ENCODE data around the gene EXOC6B. TPM values are rescaled to one million over a fixed set of nuclear protein-coding genes. Genes with fewer than 3 reads are reported as not detected.

The EXOC6B gene
- total and polyA plus RNA-seq, 2 of the 8 experiments (the other 6 are each of a cell fraction or from before 2014, with no cell fraction given), result 13.5 to 33.0 TPM

DNA sequence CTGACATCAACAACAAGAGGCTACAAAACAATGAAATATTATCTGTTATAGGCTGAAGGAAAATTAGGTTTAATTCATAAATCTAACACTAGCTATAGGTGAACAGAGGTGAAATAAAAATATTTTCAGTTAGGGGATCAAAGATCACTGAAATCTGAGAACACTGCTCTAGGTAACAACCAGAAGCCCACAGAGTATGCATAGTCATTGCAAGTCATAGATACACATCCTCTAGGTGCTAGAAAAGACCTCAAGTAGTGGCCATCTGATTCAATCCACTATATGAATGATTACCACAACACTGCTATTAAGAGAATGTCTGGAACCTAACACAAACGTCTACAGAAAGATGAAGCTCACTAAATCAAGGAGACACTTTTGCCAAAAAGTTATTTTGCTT is 413.6 kb downstream of the EXOC6B start (continued):
- TF ChIP-seq, protein P1, sequence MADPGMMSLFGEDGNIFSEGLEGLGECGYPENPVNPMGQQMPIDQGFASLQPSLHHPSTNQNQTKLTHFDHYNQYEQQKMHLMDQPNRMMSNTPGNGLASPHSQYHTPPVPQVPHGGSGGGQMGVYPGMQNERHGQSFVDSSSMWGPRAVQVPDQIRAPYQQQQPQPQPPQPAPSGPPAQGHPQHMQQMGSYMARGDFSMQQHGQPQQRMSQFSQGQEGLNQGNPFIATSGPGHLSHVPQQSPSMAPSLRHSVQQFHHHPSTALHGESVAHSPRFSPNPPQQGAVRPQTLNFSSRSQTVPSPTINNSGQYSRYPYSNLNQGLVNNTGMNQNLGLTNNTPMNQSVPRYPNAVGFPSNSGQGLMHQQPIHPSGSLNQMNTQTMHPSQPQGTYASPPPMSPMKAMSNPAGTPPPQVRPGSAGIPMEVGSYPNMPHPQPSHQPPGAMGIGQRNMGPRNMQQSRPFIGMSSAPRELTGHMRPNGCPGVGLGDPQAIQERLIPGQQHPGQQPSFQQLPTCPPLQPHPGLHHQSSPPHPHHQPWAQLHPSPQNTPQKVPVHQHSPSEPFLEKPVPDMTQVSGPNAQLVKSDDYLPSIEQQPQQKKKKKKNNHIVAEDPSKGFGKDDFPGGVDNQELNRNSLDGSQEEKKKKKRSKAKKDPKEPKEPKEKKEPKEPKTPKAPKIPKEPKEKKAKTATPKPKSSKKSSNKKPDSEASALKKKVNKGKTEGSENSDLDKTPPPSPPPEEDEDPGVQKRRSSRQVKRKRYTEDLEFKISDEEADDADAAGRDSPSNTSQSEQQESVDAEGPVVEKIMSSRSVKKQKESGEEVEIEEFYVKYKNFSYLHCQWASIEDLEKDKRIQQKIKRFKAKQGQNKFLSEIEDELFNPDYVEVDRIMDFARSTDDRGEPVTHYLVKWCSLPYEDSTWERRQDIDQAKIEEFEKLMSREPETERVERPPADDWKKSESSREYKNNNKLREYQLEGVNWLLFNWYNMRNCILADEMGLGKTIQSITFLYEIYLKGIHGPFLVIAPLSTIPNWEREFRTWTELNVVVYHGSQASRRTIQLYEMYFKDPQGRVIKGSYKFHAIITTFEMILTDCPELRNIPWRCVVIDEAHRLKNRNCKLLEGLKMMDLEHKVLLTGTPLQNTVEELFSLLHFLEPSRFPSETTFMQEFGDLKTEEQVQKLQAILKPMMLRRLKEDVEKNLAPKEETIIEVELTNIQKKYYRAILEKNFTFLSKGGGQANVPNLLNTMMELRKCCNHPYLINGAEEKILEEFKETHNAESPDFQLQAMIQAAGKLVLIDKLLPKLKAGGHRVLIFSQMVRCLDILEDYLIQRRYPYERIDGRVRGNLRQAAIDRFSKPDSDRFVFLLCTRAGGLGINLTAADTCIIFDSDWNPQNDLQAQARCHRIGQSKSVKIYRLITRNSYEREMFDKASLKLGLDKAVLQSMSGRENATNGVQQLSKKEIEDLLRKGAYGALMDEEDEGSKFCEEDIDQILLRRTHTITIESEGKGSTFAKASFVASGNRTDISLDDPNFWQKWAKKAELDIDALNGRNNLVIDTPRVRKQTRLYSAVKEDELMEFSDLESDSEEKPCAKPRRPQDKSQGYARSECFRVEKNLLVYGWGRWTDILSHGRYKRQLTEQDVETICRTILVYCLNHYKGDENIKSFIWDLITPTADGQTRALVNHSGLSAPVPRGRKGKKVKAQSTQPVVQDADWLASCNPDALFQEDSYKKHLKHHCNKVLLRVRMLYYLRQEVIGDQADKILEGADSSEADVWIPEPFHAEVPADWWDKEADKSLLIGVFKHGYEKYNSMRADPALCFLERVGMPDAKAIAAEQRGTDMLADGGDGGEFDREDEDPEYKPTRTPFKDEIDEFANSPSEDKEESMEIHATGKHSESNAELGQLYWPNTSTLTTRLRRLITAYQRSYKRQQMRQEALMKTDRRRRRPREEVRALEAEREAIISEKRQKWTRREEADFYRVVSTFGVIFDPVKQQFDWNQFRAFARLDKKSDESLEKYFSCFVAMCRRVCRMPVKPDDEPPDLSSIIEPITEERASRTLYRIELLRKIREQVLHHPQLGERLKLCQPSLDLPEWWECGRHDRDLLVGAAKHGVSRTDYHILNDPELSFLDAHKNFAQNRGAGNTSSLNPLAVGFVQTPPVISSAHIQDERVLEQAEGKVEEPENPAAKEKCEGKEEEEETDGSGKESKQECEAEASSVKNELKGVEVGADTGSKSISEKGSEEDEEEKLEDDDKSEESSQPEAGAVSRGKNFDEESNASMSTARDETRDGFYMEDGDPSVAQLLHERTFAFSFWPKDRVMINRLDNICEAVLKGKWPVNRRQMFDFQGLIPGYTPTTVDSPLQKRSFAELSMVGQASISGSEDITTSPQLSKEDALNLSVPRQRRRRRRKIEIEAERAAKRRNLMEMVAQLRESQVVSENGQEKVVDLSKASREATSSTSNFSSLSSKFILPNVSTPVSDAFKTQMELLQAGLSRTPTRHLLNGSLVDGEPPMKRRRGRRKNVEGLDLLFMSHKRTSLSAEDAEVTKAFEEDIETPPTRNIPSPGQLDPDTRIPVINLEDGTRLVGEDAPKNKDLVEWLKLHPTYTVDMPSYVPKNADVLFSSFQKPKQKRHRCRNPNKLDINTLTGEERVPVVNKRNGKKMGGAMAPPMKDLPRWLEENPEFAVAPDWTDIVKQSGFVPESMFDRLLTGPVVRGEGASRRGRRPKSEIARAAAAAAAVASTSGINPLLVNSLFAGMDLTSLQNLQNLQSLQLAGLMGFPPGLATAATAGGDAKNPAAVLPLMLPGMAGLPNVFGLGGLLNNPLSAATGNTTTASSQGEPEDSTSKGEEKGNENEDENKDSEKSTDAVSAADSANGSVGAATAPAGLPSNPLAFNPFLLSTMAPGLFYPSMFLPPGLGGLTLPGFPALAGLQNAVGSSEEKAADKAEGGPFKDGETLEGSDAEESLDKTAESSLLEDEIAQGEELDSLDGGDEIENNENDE (IDR thresholded peaks at IDR 0.05; ENCODE audit: insufficient replicate concordance, low read length), result no peak
- no peak for TF ChIP-seq PHF8 (conservative IDR thresholded peaks at IDR 0.05; ENCODE audit: low read depth, low read length)
- no peak for TF ChIP-seq KDM4A (IDR thresholded peaks at IDR 0.05; ENCODE audit: low read depth, low read length, severe bottlenecking)
- no peak for TF ChIP-seq CTBP2 (IDR thresholded peaks at IDR 0.05; ENCODE audit: borderline replicate concordance, insufficient read depth, insufficient read length, low read length)
- TF ChIP-seq SP2 (IDR thresholded peaks at IDR 0.05; ENCODE audit: low read length), result no peak
- no peak for TF ChIP-seq BACH1 (IDR thresholded peaks at IDR 0.05; ENCODE audit: low read length)
- TF ChIP-seq CBX5 (IDR thresholded peaks at IDR 0.05; ENCODE audit: low read depth, low read length), result no peak
- TF ChIP-seq RFX5 (IDR thresholded peaks at IDR 0.05; ENCODE audit: borderline replicate concordance, low read depth, low read length), result no peak
- TF ChIP-seq BCL11A (IDR thresholded peaks at IDR 0.05; ENCODE audit: low read depth in 2 of 2, low read length in 2 of 2), result no peak
- no peak for TF ChIP-seq RBBP5 (IDR thresholded peaks at IDR 0.05; ENCODE audit: borderline replicate concordance, low read depth, low read length)
